Caco-2 (cell line): ENCODE results near the gene NUDT1. TPM values are rescaled to one million over a fixed set of nuclear protein-coding genes. Genes with fewer than 3 reads are reported as not detected.

Experiments
- BruUV-seq: library from RNA; stranded (reverse); fragments of 400-500 nt; replicated peaks from 2 replicates; lab custom pipeline; 2021; lab: Mats Ljungman, UMichigan
- CTCF ChIA-PET: fragments of 300-600 bp; sonication (Branson Sonifier 250); formaldehyde crosslinking; loops from one replicate; lab custom pipeline; 2022; ENCODE audit warnings: antibody characterized with exemption; lab: Charles Lee
- POLR2A ChIA-PET: fragments of 300-600 bp; sonication (Branson Sonifier 250); formaldehyde crosslinking; loops from one replicate; lab custom pipeline; 2022; ENCODE audit warnings: antibody characterized with exemption; lab: Charles Lee
- DNase-seq, 2 experiments: peaks; one replicate each; pipeline versions ENCODE4 v3.0.0 to v3.0.0-alpha.2; 2020 to 2022
- H3K27me3 ChIP-seq: replicated peaks from 2 replicates; pipeline ENCODE4 v1.6.0; 2011; ENCODE audit warnings: low read length; ENCODE audit not compliant: control insufficient read depth, insufficient read depth
- H3K36me3 ChIP-seq: 2 replicates; pipeline ENCODE4 v1.5.1; 2011; ENCODE audit warnings: low read length; ENCODE audit not compliant: control insufficient read depth, insufficient read depth
- H3K4me1 ChIP-seq: fragments of 250-450 bp; sonication (Bioruptor Pico); 2 replicates; pipeline ENCODE4 v1.5.1; 2020; ENCODE audit warnings: mild to moderate bottlenecking
- H3K4me3 ChIP-seq: 2 replicates; pipeline ENCODE4 v1.5.1; 2011; ENCODE audit warnings: low read depth, mild to moderate bottlenecking, control low read depth, low read length
- H3K9me3 ChIP-seq: fragments of 250-450 bp; sonication (Bioruptor Pico); 2 replicates; pipeline ENCODE4 v1.5.1; 2020; ENCODE audit warnings: mild to moderate bottlenecking, moderate library complexity
- H3K27ac Mint-ChIP-seq: one replicate; pipeline ENCODE4 v1.8.0; 2022; ENCODE audit warnings: mixed read lengths; ENCODE audit not compliant: unreplicated experiment
- H3K27me3 Mint-ChIP-seq: one replicate; pipeline ENCODE4 v1.8.0; 2022; ENCODE audit warnings: mixed read lengths; ENCODE audit not compliant: insufficient read depth, unreplicated experiment
- H3K36me3 Mint-ChIP-seq: one replicate; pipeline ENCODE4 v1.8.0; 2022; ENCODE audit warnings: mild to moderate bottlenecking, mixed read lengths; ENCODE audit not compliant: insufficient read depth, unreplicated experiment
- H3K4me1 Mint-ChIP-seq: one replicate; pipeline ENCODE4 v1.8.0; 2022; ENCODE audit warnings: low read depth, mixed read lengths; ENCODE audit not compliant: unreplicated experiment
- H3K4me3 Mint-ChIP-seq: one replicate; pipeline ENCODE4 v1.8.0; 2022; ENCODE audit warnings: mild to moderate bottlenecking, moderate library complexity, mixed read lengths; ENCODE audit not compliant: unreplicated experiment
- H3K9me3 Mint-ChIP-seq: one replicate; pipeline ENCODE4 v1.8.0; 2022; ENCODE audit warnings: mixed read lengths; ENCODE audit not compliant: unreplicated experiment
- CTCF ChIP-seq, 2 experiments: fragments of 200-600 bp in 1 of 2; IDR thresholded peaks; 1 replicate in 1 of 2; 2 replicates in 1 of 2; pipeline versions ENCODE4 v1.5.1 to v1.8.0; 2011 to 2022; ENCODE audit warnings: antibody characterized with exemption in 1 of 2, control low read depth in 1 of 2, inconsistent platforms in 1 of 2, low read depth in 1 of 2, low read length in 1 of 2, mild to moderate bottlenecking in 1 of 2, moderate library complexity in 1 of 2; ENCODE audit not compliant: insufficient read depth in 1 of 2, severe bottlenecking in 1 of 2, unreplicated experiment in 1 of 2
- intact Hi-C: fragments of 100-400 bp; cut with micrococcal nuclease; formaldehyde crosslinking; loops from one replicate; pipeline ENCODE4 v1.10.0; 2022; ENCODE audit not compliant: unreplicated experiment
- total RNA-seq: library from RNA; stranded (reverse); gene quantifications from 2 replicates; pipeline ENCODE4 v1.2.3, GENCODE V29; 2022

The NUDT1 gene
- total RNA-seq, 1 experiment from 2014 or later: 42.8 TPM

- Mint-ChIP-seq H3K9me3 (no peaks in the 10 kb centered on the region), H3K27me3 (no peaks in the 10 kb centered on the region), H3K36me3 (peaks cover 63% of the 10 kb centered on the region), H3K4me3 (no peak overlapping the region), H3K27ac (no peak overlapping the region), H3K4me1 (peaks cover 7% of the 10 kb centered on the region)
- Histone ChIP-seq H3K4me1 (peaks cover 15% of the 10 kb centered on the region), H3K9me3 (no peaks in the 10 kb centered on the region), H3K27me3 (no peaks in the 10 kb centered on the region), H3K4me3 (no peak overlapping the region), H3K36me3 (peaks cover 5% of the 10 kb centered on the region)
- no TSS peak for BruUV-seq
- DNase-seq: peak in 1 of 2 experiments; percentile 23
- ChIA-PET CTCF (no interaction called here), POLR2A (no interaction called here)
- intact Hi-C loops: no loop called here
- TF ChIP-seq CTCF (IDR thresholded peaks at IDR 0.05; ENCODE audit: insufficient read depth in 1 of 2, low read depth in 1 of 2, low read length in 1 of 2, severe bottlenecking in 1 of 2, unreplicated experiment in 1 of 2): no peak
Measured at GRCh38 chr7:2200584-2200980, 41.4 kb upstream of the NUDT1 start.

- Mint-ChIP-seq H3K9me3 (no peaks in the 10 kb centered on the region), H3K27me3 (no peaks in the 10 kb centered on the region), H3K36me3 (peaks cover 63% of the 10 kb centered on the region), H3K4me3 (no peak overlapping the region), H3K4me1 (peaks cover 9% of the 10 kb centered on the region), H3K27ac (no peak overlapping the region)
- no peak for TF ChIP-seq CTCF (IDR thresholded peaks at IDR 0.05; ENCODE audit: insufficient read depth in 1 of 2, low read depth in 1 of 2, low read length in 1 of 2, severe bottlenecking in 1 of 2, unreplicated experiment in 1 of 2)
- H3K27me3 ChIP-seq: no peaks in the 10 kb centered on the region
- no TSS peak for BruUV-seq
- CTCF ChIA-PET: no interaction called here
- DNase-seq: no peak
- peaks cover 2% of the 10 kb centered on the region for H3K36me3 ChIP-seq
- H3K4me1 ChIP-seq: peaks cover 17% of the 10 kb centered on the region
- POLR2A ChIA-PET: no interaction called here
- intact Hi-C loops: no loop called here
- no peaks in the 10 kb centered on the region for H3K9me3 ChIP-seq
- H3K4me3 ChIP-seq: no peak overlapping the region
Measured at GRCh38 chr7:2201128-2201527, 40.9 kb upstream of the NUDT1 start.

DNA sequence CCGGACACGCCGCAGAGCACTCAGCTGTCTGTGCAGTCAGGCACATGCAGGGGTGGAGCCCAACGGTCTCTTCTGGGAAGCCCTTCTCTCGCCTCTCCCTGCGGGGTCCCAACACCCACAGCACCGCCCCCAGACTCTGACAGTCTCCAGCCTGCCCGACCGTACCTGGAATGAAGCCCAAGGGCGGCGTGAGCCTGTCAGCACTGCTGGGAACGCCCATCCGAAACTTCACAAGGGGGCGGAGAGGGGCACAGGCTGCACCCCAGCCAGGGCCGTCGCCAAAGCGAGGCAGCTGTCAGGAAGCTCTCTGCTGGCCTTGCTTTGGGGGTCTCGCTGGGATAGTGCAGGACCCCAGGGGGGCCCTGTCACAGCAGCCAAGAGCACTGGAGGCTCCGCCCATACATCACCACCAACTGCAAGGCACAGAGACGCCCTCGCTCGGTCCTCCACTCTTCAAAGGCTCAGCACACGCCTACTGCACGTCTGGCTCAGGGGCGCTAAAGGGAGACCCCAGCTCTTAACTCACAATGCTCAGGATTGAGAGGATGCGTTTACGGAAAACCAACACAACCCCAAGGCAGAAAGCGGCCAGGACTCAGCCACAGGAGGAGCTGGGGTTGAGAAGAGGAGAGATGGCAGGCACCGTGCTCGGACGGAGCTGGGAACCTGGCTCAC lies 40.2 kb upstream of the NUDT1 start:
- H3K9me3 ChIP-seq: no peaks in the 10 kb centered on the region
- H3K36me3 ChIP-seq: peaks cover 2% of the 10 kb centered on the region
- H3K4me3 ChIP-seq: no peak overlapping the region
- peak in 1 of 2 experiments; percentile 23 for DNase-seq
- no peak for TF ChIP-seq CTCF (IDR thresholded peaks at IDR 0.05; ENCODE audit: insufficient read depth in 1 of 2, low read depth in 1 of 2, low read length in 1 of 2, severe bottlenecking in 1 of 2, unreplicated experiment in 1 of 2)
- BruUV-seq: no TSS peak
- intact Hi-C loops: loop anchor here (1.0 kb wide), 1 partner anchor 28 kb away; no protein-coding TSS in a partner anchor
- H3K27ac Mint-ChIP-seq: no peak overlapping the region
- no peaks in the 10 kb centered on the region for H3K27me3 ChIP-seq
- no peak overlapping the region for H3K4me3 Mint-ChIP-seq
- POLR2A ChIA-PET: no interaction called here
- H3K4me1 Mint-ChIP-seq: peaks cover 9% of the 10 kb centered on the region
- no peaks in the 10 kb centered on the region for H3K9me3 Mint-ChIP-seq
- H3K4me1 ChIP-seq: peaks cover 17% of the 10 kb centered on the region
- CTCF ChIA-PET: no interaction called here
- H3K36me3 Mint-ChIP-seq: peaks cover 63% of the 10 kb centered on the region
- no peaks in the 10 kb centered on the region for H3K27me3 Mint-ChIP-seq
